WERI-Rb-1 (cell line): ENCODE data around the gene DHX8.

Source experiments
- DNase-seq: peaks from one replicate; pipeline ENCODE4 v3.0.0-alpha.2; 2020
- H3K27ac ChIP-seq: fragments of 250-450 bp; sonication (Bioruptor Pico); 2 replicates; pipeline ENCODE4 v1.5.1; 2020; ENCODE audit warnings: mild to moderate bottlenecking, moderate library complexity
- H3K27me3 ChIP-seq: fragments of 250-450 bp; sonication (Bioruptor Pico); 2 replicates; pipeline ENCODE4 v1.5.1; 2021; ENCODE audit warnings: mild to moderate bottlenecking, low read depth, moderate library complexity; ENCODE audit not compliant: insufficient read depth, severe bottlenecking
- H3K36me3 ChIP-seq: fragments of 250-450 bp; sonication (Bioruptor Pico); 2 replicates; pipeline ENCODE4 v1.5.1; 2020; ENCODE audit warnings: mild to moderate bottlenecking, moderate library complexity
- H3K4me3 ChIP-seq: 2 replicates; pipeline ENCODE4 v1.5.1; 2011; ENCODE audit warnings: low read depth, mild to moderate bottlenecking, control low read depth, low read length
- H3K9me3 ChIP-seq: fragments of 250-450 bp; sonication (Bioruptor Pico); 2 replicates; pipeline ENCODE4 v1.5.1; 2021; ENCODE audit warnings: mild to moderate bottlenecking, moderate library complexity; ENCODE audit not compliant: severe bottlenecking
- TF ChIP-seq, protein P1 (sequence below): IDR thresholded peaks from 2 replicates; pipeline ENCODE4 v1.5.1; 2011; ENCODE audit warnings: low read depth, mild to moderate bottlenecking, control low read depth, inconsistent platforms, low read length

DHX8 gene

DNA sequence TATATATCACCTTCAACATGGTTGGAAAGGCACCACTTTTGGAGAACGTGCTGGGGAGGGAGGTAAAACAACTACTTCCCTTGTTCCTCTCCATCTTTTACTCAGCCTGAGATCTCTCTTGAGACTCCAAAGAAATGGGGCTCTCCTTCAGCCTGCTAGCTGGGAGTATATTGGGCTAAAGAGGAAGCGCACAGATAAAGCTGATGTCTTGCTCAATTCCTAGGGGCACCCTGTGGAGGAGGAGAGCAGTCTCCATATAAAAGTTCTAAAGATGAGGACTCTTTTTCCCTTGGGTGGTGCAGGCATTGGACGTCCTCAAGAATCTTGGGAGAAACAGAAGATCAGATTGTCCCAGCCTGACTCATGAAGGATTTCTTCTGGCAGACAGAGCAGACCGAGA lies 67.0 kb downstream of the DHX8 start:
- DNase-seq: no peak
- no peak overlapping the region for H3K27ac ChIP-seq
- TF ChIP-seq, protein P1, sequence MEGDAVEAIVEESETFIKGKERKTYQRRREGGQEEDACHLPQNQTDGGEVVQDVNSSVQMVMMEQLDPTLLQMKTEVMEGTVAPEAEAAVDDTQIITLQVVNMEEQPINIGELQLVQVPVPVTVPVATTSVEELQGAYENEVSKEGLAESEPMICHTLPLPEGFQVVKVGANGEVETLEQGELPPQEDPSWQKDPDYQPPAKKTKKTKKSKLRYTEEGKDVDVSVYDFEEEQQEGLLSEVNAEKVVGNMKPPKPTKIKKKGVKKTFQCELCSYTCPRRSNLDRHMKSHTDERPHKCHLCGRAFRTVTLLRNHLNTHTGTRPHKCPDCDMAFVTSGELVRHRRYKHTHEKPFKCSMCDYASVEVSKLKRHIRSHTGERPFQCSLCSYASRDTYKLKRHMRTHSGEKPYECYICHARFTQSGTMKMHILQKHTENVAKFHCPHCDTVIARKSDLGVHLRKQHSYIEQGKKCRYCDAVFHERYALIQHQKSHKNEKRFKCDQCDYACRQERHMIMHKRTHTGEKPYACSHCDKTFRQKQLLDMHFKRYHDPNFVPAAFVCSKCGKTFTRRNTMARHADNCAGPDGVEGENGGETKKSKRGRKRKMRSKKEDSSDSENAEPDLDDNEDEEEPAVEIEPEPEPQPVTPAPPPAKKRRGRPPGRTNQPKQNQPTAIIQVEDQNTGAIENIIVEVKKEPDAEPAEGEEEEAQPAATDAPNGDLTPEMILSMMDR: no peak
- no peaks in the 10 kb centered on the region for H3K36me3 ChIP-seq
- H3K27me3 ChIP-seq: peaks cover 14% of the 10 kb centered on the region
- no peaks in the 10 kb centered on the region for H3K9me3 ChIP-seq
- H3K4me3 ChIP-seq: no peak overlapping the region

DNA sequence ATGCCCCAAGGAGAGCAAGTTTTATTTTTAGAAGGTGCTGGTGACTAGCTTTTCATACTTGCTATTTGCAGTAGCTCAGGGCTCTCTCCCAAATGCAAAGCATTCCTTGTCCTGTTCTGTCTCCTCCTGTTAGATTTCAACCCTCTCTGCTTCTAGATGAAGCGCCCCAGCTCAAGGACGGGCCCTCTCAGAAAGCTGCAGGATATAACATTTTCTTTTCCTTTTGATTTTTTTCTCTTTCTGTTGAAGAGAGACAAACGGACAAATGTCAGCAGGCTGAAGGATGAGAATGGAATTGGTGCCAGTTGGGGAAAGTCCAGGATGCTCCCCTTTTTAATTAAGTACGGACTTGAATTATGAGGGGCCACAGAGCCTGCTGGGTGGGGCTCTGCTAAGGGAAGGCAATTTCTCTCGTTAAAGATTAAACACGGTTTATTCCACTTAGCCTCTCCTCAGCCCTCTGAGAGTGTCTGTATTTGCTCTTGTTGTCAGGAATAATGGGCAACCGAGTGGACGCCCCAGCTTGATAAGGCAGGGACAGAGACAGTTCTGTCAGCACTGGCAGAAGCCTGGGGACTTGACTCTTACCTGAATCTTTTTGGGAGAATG lies 68.6 kb downstream of the DHX8 start:
- no peaks in the 10 kb centered on the region for H3K36me3 ChIP-seq
- TF ChIP-seq, protein P1: no peak
- H3K27ac ChIP-seq: no peak overlapping the region
- no peaks in the 10 kb centered on the region for H3K9me3 ChIP-seq
- H3K4me3 ChIP-seq: no peak overlapping the region
- peaks cover 2% of the 10 kb centered on the region for H3K27me3 ChIP-seq
- DNase-seq: no peak

DNA sequence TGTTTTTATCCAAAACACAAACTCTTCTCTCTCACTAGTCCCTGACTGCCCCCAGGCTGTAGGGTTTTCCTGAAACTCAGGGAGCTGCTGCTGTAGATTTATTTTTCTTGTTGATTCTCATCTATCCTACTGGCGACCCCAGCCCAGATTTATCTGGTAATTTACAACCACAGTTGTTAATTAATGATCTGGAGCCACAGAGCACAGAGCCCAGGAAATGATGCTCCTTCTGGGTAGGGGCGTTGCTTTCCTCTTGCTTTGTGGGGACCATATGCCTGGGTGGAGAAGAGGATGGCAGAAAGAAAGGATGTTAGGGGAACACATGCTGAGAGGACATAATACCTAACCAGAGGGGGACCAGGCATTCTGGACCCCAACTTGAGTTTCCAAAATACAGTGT lies 69.8 kb downstream of the DHX8 start:
- H3K9me3 ChIP-seq: no peaks in the 10 kb centered on the region
- no peaks in the 10 kb centered on the region for H3K36me3 ChIP-seq
- H3K27me3 ChIP-seq: no peaks in the 10 kb centered on the region
- no peak overlapping the region for H3K4me3 ChIP-seq
- no peak overlapping the region for H3K27ac ChIP-seq
- TF ChIP-seq, protein P1: no peak
- no peak for DNase-seq

DNA sequence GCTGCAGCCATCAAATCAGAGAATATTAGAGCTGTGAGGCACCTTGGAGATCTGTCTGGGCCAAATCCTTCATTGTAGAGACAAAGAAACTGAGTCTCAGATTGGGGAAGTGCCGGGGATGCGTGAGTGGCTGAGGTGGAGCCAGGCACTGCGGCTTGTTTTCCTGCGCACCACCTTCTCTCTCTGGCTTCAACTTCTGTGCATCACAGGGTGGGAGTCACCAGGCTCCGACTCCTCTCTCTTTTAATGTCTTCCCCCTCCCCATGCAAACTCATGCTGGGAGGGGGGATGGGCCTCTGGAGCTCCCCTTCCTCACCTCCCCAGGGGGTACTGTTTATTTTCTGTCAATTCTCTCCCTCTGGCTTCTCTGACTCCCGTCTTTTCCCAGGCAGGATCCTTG lies 71.1 kb downstream of the DHX8 start:
- Histone ChIP-seq H3K9me3 (no peaks in the 10 kb centered on the region), H3K36me3 (no peaks in the 10 kb centered on the region), H3K27ac (no peak overlapping the region), H3K27me3 (no peaks in the 10 kb centered on the region), H3K4me3 (no peak overlapping the region)
- TF ChIP-seq, protein P1: no peak
- no peak for DNase-seq

DNA sequence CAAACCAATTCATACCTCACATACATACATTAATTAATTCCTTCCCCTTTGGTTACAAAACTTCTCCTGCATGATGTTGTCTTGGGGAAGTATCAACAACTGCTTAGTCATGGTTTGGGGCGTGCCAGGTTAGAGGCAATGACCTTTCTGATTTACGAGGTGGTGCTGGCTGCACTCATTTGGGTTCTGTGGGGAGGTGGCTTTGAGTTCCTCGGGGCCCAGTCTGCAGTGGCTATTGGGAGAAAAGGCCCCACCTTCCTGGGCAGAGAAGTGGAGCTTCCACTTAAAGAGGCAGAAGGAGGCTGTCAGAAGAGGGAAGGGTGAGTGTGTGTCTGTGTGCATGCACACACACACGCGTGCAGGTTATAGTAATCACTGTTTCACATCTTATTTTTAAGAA lies 72.5 kb downstream of the DHX8 start:
- Histone ChIP-seq H3K27me3 (no peaks in the 10 kb centered on the region), H3K4me3 (no peak overlapping the region), H3K9me3 (no peaks in the 10 kb centered on the region), H3K27ac (no peak overlapping the region), H3K36me3 (no peaks in the 10 kb centered on the region)
- no peak for DNase-seq
- TF ChIP-seq, protein P1: no peak

DNA sequence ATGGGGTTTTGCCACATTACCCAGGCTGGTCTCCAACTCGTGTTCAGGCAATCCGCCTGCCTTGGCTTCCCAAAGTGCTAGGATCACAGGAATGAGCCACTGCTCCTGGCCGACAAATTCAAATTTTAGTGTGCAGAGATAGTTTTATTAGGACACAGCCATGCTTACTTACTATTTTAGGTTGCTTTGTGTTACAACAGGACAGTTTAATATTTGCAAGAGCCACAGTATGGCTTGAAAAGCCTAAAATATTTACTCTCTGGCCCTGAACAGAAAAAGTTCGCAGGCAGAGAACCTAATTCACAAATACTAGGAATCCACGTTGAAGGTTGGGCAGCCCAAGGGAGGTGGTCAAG lies 75.0 kb downstream of the DHX8 start:
- Histone ChIP-seq H3K27me3 (no peaks in the 10 kb centered on the region), H3K27ac (no peak overlapping the region), H3K36me3 (no peaks in the 10 kb centered on the region), H3K4me3 (no peak overlapping the region), H3K9me3 (no peaks in the 10 kb centered on the region)
- no peak for DNase-seq
- TF ChIP-seq, protein P1: no peak
